GM12891 (cell line): ENCODE measurements around the gene TMED6.

ENCODE experiments used
- POLR2A ChIP-seq: IDR thresholded peaks from 2 replicates; pipeline ENCODE4 v1.6.1; 2011; ENCODE audit warnings: low read depth, low read length, control low read depth
- POLR2AphosphoS5 ChIP-seq: IDR thresholded peaks from 2 replicates; pipeline ENCODE4 v1.6.1; 2011; ENCODE audit warnings: low read depth, low read length, control low read depth
- POU2F2 ChIP-seq: IDR thresholded peaks from 2 replicates; pipeline ENCODE4 v1.6.1; 2011; ENCODE audit warnings: low read depth, mild to moderate bottlenecking, control low read depth, low read length, moderate library complexity
- SPI1 ChIP-seq: IDR thresholded peaks from 2 replicates; pipeline ENCODE4 v1.6.1; 2011; ENCODE audit warnings: low read depth, low read length, control low read depth

GRCh38 chr16:69318911-69319289 is 32.7 kb downstream of the TMED6 start:
- no peak for TF ChIP-seq POLR2A
- TF ChIP-seq POLR2AphosphoS5: no peak
- TF ChIP-seq SPI1: no peak
- no peak for TF ChIP-seq POU2F2
